Omental fat pad (tissue), 4 donors: ENCODE data around the gene TGFBRAP1. TPM values are rescaled to one million over a fixed set of nuclear protein-coding genes. Genes with fewer than 3 reads are reported as not detected.
A peak's percentile ranks its signal among the peaks of the same experiment; 100 is the strongest.

Experiments used
- ATAC-seq: fragments of 150-250 bp; one replicate; pipeline ENCODE4 v1.9.1; 2016; ENCODE audit warnings: mild to moderate bottlenecking, moderate library complexity; ENCODE audit not compliant: low FRiP score
- DNase-seq: peaks from one replicate; pipeline ENCODE4 v3.0.0-alpha.2; 2019; ENCODE audit warnings: low spot score
- total RNA-seq, 4 donors: library from RNA; depleted of rRNA; stranded (reverse); fragments of >200 nt; gene quantifications; one replicate each; pipeline ENCODE4 v1.1.0, GENCODE V29; 2016
- TF ChIP-seq, protein P1 (sequence below), 3 donors: fragments of 450-650 bp; IDR thresholded peaks; one replicate each; pipeline ENCODE4 v1.5.1; 2016 to 2017; ENCODE audit warnings: antibody characterized with exemption in 3 of 3, mild to moderate bottlenecking in 3 of 3, moderate library complexity in 2 of 3

The TGFBRAP1 gene
- total RNA-seq, 4 donors from 2014 or later: 20.6 to 29.2 (median 25.7) TPM

DNA sequence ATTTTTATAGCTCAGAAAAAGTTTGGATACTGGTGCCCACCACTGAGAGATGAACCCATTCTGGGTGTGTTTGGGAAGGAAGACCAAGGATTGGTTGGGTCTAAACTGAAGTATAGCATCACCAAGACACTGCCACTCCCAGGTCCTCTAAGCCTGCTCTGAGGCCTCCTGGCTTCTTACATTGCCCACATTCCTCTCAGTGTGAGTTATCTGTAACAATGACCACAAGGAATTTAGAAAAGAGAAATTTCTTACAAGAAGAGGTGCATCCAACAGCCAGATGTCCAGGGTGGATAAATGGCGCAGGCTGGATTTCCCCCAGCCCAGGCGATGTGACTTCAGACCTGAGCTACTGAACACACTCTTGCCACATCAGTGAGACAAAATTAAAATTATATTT lies 89.6 kb downstream of the TGFBRAP1 start:
- ATAC-seq: no peak
- TF ChIP-seq, protein P1, sequence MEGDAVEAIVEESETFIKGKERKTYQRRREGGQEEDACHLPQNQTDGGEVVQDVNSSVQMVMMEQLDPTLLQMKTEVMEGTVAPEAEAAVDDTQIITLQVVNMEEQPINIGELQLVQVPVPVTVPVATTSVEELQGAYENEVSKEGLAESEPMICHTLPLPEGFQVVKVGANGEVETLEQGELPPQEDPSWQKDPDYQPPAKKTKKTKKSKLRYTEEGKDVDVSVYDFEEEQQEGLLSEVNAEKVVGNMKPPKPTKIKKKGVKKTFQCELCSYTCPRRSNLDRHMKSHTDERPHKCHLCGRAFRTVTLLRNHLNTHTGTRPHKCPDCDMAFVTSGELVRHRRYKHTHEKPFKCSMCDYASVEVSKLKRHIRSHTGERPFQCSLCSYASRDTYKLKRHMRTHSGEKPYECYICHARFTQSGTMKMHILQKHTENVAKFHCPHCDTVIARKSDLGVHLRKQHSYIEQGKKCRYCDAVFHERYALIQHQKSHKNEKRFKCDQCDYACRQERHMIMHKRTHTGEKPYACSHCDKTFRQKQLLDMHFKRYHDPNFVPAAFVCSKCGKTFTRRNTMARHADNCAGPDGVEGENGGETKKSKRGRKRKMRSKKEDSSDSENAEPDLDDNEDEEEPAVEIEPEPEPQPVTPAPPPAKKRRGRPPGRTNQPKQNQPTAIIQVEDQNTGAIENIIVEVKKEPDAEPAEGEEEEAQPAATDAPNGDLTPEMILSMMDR (IDR thresholded peaks at IDR 0.05): no peak
- DNase-seq: no peak

DNA sequence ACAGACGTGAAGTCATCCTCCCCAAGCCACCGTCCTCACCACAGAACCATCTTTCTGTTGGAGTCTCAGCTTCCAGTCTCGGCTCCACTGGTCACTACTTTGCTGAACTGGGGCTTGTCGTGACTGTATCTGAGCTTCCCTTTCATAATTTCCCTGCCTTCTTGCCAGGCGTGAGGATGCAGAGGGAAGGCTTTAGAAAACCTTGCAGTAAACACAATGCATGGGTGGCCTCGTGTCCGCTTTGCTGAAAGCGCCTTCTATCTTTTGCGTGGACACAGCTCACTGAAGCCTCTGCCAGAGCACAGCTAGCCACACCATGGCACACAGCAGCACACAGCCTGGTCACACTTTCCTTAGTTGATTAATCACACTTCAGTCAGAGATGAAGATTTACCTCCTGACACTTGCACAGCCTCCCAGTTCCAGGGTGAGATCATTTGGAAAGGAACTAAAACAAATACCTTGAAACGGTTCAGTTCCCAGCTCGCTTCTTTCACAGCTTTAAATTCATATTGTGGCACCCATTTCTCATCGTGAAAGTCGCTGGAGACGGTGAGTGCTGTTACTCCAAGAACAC lies 90.8 kb downstream of the TGFBRAP1 start:
- TF ChIP-seq, protein P1 (IDR thresholded peaks at IDR 0.05): no peak
- no peak for DNase-seq

DNA sequence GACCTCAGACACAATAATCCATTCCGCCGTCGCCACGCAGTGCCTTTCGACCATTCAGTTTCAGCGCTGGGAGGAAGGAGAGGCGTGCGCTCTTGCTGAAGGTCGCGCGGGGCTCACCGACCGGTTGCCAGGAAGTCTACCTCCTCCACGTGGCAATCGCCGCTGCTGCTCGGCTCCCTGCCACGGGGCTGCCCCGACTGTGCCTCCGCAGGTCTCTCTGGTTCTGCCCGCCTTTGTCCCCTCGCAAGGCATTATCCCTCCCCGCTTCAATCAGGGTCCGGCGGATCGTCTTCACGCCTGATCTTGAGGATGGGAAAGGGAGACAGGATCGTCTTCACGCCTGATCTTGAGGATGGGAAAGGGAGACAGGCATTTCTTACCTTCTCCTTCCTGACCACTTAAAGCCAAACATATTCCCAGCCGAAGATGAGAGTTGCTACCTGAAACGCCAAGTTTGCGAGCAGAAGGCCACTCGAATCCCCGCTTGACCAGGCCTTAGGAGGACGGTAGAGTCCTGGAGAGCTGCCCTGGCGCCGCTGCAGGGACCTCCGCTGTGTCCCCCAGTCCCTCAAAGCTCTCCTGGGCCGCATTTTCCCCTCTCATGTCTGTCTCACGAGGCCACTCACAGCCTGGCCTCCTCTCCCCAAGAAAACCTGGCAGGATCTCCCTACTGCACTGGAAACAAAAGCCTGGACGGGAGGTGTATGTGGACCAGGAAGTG lies 92.3 kb downstream of the TGFBRAP1 start:
- TF ChIP-seq, protein P1 (IDR thresholded peaks at IDR 0.05): no peak
- no peak for ATAC-seq
- DNase-seq: no peak

More for the DNA sequence above, 90.8 kb downstream of the TGFBRAP1 start:
- no peak for ATAC-seq

DNA sequence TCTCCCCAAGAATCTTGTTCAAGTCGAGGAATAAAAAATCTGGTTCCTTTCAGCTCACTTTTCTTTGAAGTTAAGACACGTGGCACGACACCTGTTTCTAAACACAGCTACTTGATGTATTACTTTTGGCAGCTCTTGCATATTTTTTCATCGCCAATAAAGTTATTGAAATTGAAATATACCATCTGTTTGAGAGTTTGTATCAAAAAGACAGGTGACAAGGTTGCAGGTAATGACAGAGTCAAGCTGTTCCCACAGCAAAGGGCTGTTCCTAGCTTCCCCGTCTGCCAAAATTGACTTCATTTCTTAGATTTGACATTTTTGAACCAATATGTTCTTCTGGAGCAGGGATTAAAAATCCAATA lies 93.5 kb downstream of the TGFBRAP1 start:
- DNase-seq (no peak), ATAC-seq (no peak)
- TF ChIP-seq, protein P1 (IDR thresholded peaks at IDR 0.05): no peak

DNA sequence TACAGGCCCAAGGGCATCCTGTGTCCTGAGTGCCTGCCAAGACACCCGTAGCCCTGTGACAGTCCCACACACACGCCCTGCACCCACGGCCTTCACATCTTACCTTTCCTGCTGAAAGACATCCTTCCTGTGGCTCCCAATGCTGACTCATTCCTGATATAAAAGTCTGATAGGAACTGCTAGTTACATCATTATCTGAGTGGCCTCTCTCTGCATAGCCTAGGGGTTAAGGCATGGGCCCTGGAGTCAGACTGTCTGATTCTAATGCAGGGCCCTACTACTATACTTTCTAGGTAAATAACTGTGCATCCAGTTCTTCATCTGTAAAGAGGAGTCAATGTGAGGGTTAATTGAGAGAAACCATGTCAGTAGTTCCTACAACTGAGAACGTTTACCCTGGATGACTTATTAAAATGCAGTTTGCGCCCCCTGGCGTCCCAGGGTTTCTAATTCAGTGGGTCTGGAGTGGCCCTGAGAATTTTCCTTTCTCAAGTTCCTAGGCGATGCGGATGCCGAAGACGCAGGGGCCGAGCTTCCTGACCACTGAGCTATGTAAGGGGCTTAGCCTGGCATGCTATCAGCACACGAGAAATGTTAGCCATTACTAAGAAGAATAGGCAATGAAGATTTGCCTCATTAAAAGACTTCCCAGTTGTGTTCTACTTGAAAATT lies 94.0 kb downstream of the TGFBRAP1 start:
- TF ChIP-seq, protein P1 (IDR thresholded peaks at IDR 0.05): no peak
- peak; percentile 43 for ATAC-seq

DNA sequence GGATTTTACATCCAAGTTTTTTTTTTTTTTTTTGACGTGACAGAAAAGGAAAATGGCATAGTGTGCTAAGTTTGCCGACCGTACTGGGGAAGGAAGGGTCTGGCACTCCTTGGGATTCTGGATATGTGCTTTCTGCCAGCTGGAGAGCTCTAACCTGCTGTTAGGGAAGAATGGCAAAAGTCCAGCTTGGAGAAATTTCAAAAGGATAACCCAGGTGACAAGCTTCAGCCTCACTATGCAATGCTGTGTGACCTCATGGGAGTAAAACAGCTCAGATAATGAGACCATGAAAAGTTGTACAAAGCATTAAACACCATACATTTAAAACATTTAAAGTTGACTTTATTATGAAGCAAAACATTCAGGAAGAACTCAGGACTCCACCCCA lies 98.3 kb downstream of the TGFBRAP1 start:
- no peak for ATAC-seq
- TF ChIP-seq, protein P1 (IDR thresholded peaks at IDR 0.05): no peak

More for the DNA sequence above, 94.0 kb downstream of the TGFBRAP1 start:
- peak; percentile 82 for DNase-seq

More for the DNA sequence above, 98.3 kb downstream of the TGFBRAP1 start:
- DNase-seq: no peak
